Hepatocyte (in vitro differentiated cells): ENCODE data around the gene MPHOSPH9. TPM values are rescaled to one million over a fixed set of nuclear protein-coding genes. Genes with fewer than 3 reads are reported as not detected.
"Not testable (repeated sequence)": the region's sequence is repeated elsewhere in the genome, so short reads cannot be mapped to it uniquely, and the experiment has no call there.

Experiments used
- DNase-seq: peaks from one replicate; pipeline ENCODE4 v3.0.0-alpha.2; 2016; ENCODE audit warnings: low spot score
- H2AFZ ChIP-seq: fragments of 200-600 bp; sonication (generic); 2 replicates; pipeline ENCODE4 v1.6.0; 2016; ENCODE audit warnings: antibody characterized with exemption, mild to moderate bottlenecking
- H3K27ac ChIP-seq: fragments of 200-600 bp; sonication (generic); 2 replicates; pipeline ENCODE4 v1.5.1; 2016; ENCODE audit warnings: mild to moderate bottlenecking
- H3K27me3 ChIP-seq: fragments of 200-600 bp; sonication (generic); 2 replicates; pipeline ENCODE4 v1.6.1; 2016
- H3K36me3 ChIP-seq: fragments of 200-600 bp; sonication (generic); replicated peaks from 2 replicates; pipeline ENCODE4 v1.5.1; 2016; ENCODE audit warnings: low read depth; ENCODE audit not compliant: insufficient read depth
- H3K4me1 ChIP-seq: fragments of 200-600 bp; sonication (generic); 2 replicates; pipeline ENCODE4 v1.5.1; 2016; ENCODE audit warnings: mild to moderate bottlenecking, moderate library complexity; ENCODE audit not compliant: insufficient read depth
- H3K4me2 ChIP-seq: fragments of 200-600 bp; sonication (generic); 2 replicates; pipeline ENCODE4 v1.6.0; 2016
- H3K4me3 ChIP-seq: fragments of 200-600 bp; sonication (generic); 2 replicates; pipeline ENCODE4 v1.5.1; 2016; ENCODE audit warnings: mild to moderate bottlenecking
- H3K79me2 ChIP-seq: fragments of 200-600 bp; sonication (generic); 2 replicates; pipeline ENCODE4 v1.6.0; 2017; ENCODE audit warnings: mild to moderate bottlenecking
- H3K9me2 ChIP-seq: fragments of 200-600 bp; sonication (generic); replicated peaks from 2 replicates; pipeline ENCODE4 v1.6.0; 2017; ENCODE audit warnings: mild to moderate bottlenecking; ENCODE audit not compliant: insufficient read depth
- H3K9me3 ChIP-seq: fragments of 200-600 bp; sonication (generic); 2 replicates; pipeline ENCODE4 v1.5.1; 2016; ENCODE audit warnings: low read depth, mild to moderate bottlenecking
- H4K20me1 ChIP-seq: fragments of 200-600 bp; sonication (generic); 2 replicates; pipeline ENCODE4 v1.6.0; 2016; ENCODE audit warnings: mild to moderate bottlenecking; ENCODE audit not compliant: insufficient read depth, poor library complexity, severe bottlenecking
- CTCF ChIP-seq: fragments of 200-600 bp; sonication (generic); IDR thresholded peaks from 2 replicates; pipeline ENCODE4 v1.5.1; 2016; ENCODE audit warnings: antibody characterized with exemption, mild to moderate bottlenecking; ENCODE audit not compliant: poor library complexity
- EZH2 ChIP-seq: fragments of 200-600 bp; sonication (generic); IDR thresholded peaks from 2 replicates; pipeline ENCODE4 v1.6.1; 2016; ENCODE audit warnings: antibody characterized with exemption, mild to moderate bottlenecking, borderline replicate concordance
- EZH2phosphoT487 ChIP-seq: fragments of 200-600 bp; sonication (generic); IDR thresholded peaks from one replicate; pipeline ENCODE4 v1.6.1; 2018; ENCODE audit warnings: antibody characterized with exemption, mild to moderate bottlenecking, low read depth, moderate library complexity; ENCODE audit not compliant: unreplicated experiment, severe bottlenecking
- WGBS: methylation state at CpG from one replicate; pipeline ENCODE4 v1.1.6; 2016; ENCODE audit warnings: low lambda C conversion rate; ENCODE audit errors: missing lambda C conversion rate; 5-methylcytosine and 5-hydroxymethylcytosine counted together
- polyA plus RNA-seq: library from polyadenylated mRNA; unstranded; fragments of >200 nt; fragmentation: Nextera tagmentation; extraction: Ambion mirVana; gene quantifications from 2 replicates; pipeline ENCODE4 v1.2.1, GENCODE V29; 2016
- total RNA-seq: library from RNA; depleted of rRNA; stranded (reverse); fragments of >200 nt; gene quantifications from 2 replicates; pipeline ENCODE4 v1.2.3, GENCODE V29; 2014

The MPHOSPH9 gene
- total and polyA plus RNA-seq, 2 experiments from 2014 or later, result 13.1 to 44.3 TPM

- peak overlapping the region; percentile 95 for H3K27ac ChIP-seq
- H3K4me3 ChIP-seq, result no peak overlapping the region
- H3K79me2 ChIP-seq, result peaks cover 80% of the 10 kb centered on the region
- H3K9me2 ChIP-seq, result no peaks in the 10 kb centered on the region
- DNase-seq, result no peak
- TF ChIP-seq EZH2 (no peak), EZH2phosphoT487 (no peak), CTCF (no peak)
- peak overlapping the region; percentile 38 for H3K4me2 ChIP-seq
- H4K20me1 ChIP-seq, result no peaks in the 10 kb centered on the region
- WGBS, result 95% methylated on average over 8 of the region's 8 CpGs
- no peaks in the 10 kb centered on the region for H3K36me3 ChIP-seq
- H3K27me3 ChIP-seq, result no peaks in the 10 kb centered on the region
- H3K4me1 ChIP-seq, result peaks cover 10% of the 10 kb centered on the region
- no peaks in the 10 kb centered on the region for H3K9me3 ChIP-seq
- H2AFZ ChIP-seq, result no peak overlapping the region
Observed at GRCh38 chr12:123251403-123252076, 18.6 kb upstream of the MPHOSPH9 start.

GRCh38 chr12:123250471-123251383, 17.8 kb upstream of the MPHOSPH9 start:
- Histone ChIP-seq H3K27ac (peak overlapping the region; percentile 95), H3K79me2 (peaks cover 82% of the 10 kb centered on the region), H3K4me1 (peaks cover 10% of the 10 kb centered on the region), H3K27me3 (no peaks in the 10 kb centered on the region), H3K4me3 (no peak overlapping the region), H3K9me3 (no peaks in the 10 kb centered on the region), H3K4me2 (peak overlapping the region; percentile 38), H2AFZ (no peak overlapping the region), H4K20me1 (no peaks in the 10 kb centered on the region), H3K9me2 (no peaks in the 10 kb centered on the region), H3K36me3 (no peaks in the 10 kb centered on the region)
- 72% methylated on average over 13 of the region's 13 CpGs for WGBS
- DNase-seq, result peak; percentile 88
- no peak for TF ChIP-seq CTCF
- no peak for TF ChIP-seq EZH2
- no peak for TF ChIP-seq EZH2phosphoT487

GRCh38 chr12:123248996-123249741, 16.2 kb upstream of the MPHOSPH9 start:
- DNase-seq, H3K9me2 ChIP-seq, H3K36me3 ChIP-seq, H3K4me1 ChIP-seq, H3K4me3 ChIP-seq, H3K4me2 ChIP-seq, H4K20me1 ChIP-seq, H3K9me3 ChIP-seq, H2AFZ ChIP-seq, H3K27ac ChIP-seq, H3K27me3 ChIP-seq: not testable (repeated sequence)
- H3K79me2 ChIP-seq, result peaks cover 88% of the 10 kb centered on the region
- WGBS, result 98% methylated on average over 16 of the region's 26 CpGs

- not testable (repeated sequence) for H3K4me1 ChIP-seq, H3K27me3 ChIP-seq, H3K4me2 ChIP-seq, H3K9me2 ChIP-seq, H3K4me3 ChIP-seq, H3K9me3 ChIP-seq, H3K27ac ChIP-seq, DNase-seq, H3K36me3 ChIP-seq, H2AFZ ChIP-seq, H4K20me1 ChIP-seq
- peaks cover 82% of the 10 kb centered on the region for H3K79me2 ChIP-seq
- WGBS, result 94% methylated on average over 2 of the region's 2 CpGs
Observed at GRCh38 chr12:123248129-123248528, 15.2 kb upstream of the MPHOSPH9 start.
